K562 (cell line): Measurements from ENCODE around the gene EIPR1. TPM values are rescaled to one million over a fixed set of nuclear protein-coding genes. Genes with fewer than 3 reads are reported as not detected.

Experiments
- ATF4 ChIP-seq: fragments of 450-650 bp; formaldehyde crosslinking; IDR thresholded peaks from 2 replicates; pipeline ENCODE4 v1.4.0; 2022; ENCODE audit warnings: mild to moderate bottlenecking, moderate library complexity
- EGR1 ChIP-seq: fragments of 450-650 bp; conservative IDR thresholded peaks from 2 replicates; pipeline ENCODE4 v1.6.1; 2017; ENCODE audit warnings: mild to moderate bottlenecking
- ETS1 ChIP-seq: conservative IDR thresholded peaks from 2 replicates; pipeline ENCODE4 v1.6.1; 2011; ENCODE audit warnings: low read depth, mild to moderate bottlenecking, low read length; ENCODE audit not compliant: control insufficient read depth
- GABPA ChIP-seq: fragments of 200-800 bp; sonication (Bioruptor generic); conservative IDR thresholded peaks from 2 replicates; pipeline ENCODE4 v1.6.1; 2016; ENCODE audit warnings: low read depth, missing genetic modification characterization, missing compliant biosample characterization
- HMBOX1 ChIP-seq: sonication (generic); IDR thresholded peaks from 2 replicates; pipeline ENCODE4 v1.6.1; 2016
- IRF2 ChIP-seq: sonication (generic); formaldehyde crosslinking; IDR thresholded peaks from 2 replicates; pipeline ENCODE4 v1.8.1; 2022; ENCODE audit warnings: mild to moderate bottlenecking, missing genetic modification reagents
- MNT ChIP-seq, 2 experiments: fragments of 450-650 bp; conservative IDR thresholded peaks; 2 replicates each; pipeline ENCODE4 v1.6.1; 2017; ENCODE audit warnings: mild to moderate bottlenecking in 2 of 2, moderate library complexity in 2 of 2
- NCOA1 ChIP-seq: fragments of 450-650 bp; IDR thresholded peaks from 2 replicates; pipeline ENCODE4 v1.6.1; 2016; ENCODE audit warnings: low read depth
- NCOA6 ChIP-seq: fragments of 450-650 bp; IDR thresholded peaks from 2 replicates; pipeline ENCODE4 v1.6.1; 2017; ENCODE audit warnings: mild to moderate bottlenecking
- NR0B1 ChIP-seq: fragments of 450-650 bp; IDR thresholded peaks from one replicate; pipeline ENCODE4 v1.6.1; 2018; ENCODE audit warnings: mild to moderate bottlenecking, moderate library complexity; ENCODE audit not compliant: partially characterized antibody
- STAT6 ChIP-seq: sonication (generic); formaldehyde crosslinking; IDR thresholded peaks from 2 replicates; pipeline ENCODE4 v1.8.1; 2023; ENCODE audit warnings: mild to moderate bottlenecking, missing genetic modification reagents
- TAF7 ChIP-seq: fragments of 450-650 bp; IDR thresholded peaks from 2 replicates; pipeline ENCODE4 v1.6.1; 2016; ENCODE audit warnings: missing genetic modification characterization, missing compliant biosample characterization
- TCF3 ChIP-seq: sonication (generic); formaldehyde crosslinking; IDR thresholded peaks from 2 replicates; pipeline ENCODE4 v1.4.0; 2020; ENCODE audit warnings: mild to moderate bottlenecking, missing genetic modification reagents
- ZFP91 ChIP-seq: sonication (generic); formaldehyde crosslinking; IDR thresholded peaks from 2 replicates; pipeline ENCODE4 v1.8.0; 2022; ENCODE audit warnings: mild to moderate bottlenecking, missing genetic modification reagents
- ZNF75A ChIP-seq: fragments of 450-650 bp; formaldehyde crosslinking; IDR thresholded peaks from 2 replicates; pipeline ENCODE4 v1.4.0; 2020; ENCODE audit warnings: mild to moderate bottlenecking
- ZNF766 ChIP-seq: fragments of 200-800 bp; sonication (Bioruptor generic); conservative IDR thresholded peaks from 2 replicates; pipeline ENCODE4 v1.6.1; 2016; ENCODE audit warnings: missing genetic modification characterization, missing compliant biosample characterization
- polyA plus RNA-seq, 8 experiments: library from polyadenylated mRNA; depleted of rRNA in 4 of 8; stranded (reverse) in 5 of 8; unstranded in 3 of 8; fragments of >200 nt; fragmentation: Nextera tagmentation in 2 of 8; fragmentation: Illumina TruSeq in 1 of 8; extraction: Ambion mirVana in 2 of 8; extraction: Trizol in 1 of 8; gene quantifications; 2 replicates each; pipeline versions ENCODE4 v1.2.1 to v1.2.3, GENCODE V29; 2011 to 2014; ENCODE audit warnings: inconsistent platforms in 1 of 8, missing spikeins in 1 of 8
- total RNA-seq, 7 experiments: library from RNA; depleted of rRNA in 6 of 7; stranded (reverse); fragments of >200 nt in 6 of 7; fragmentation: Illumina TruSeq in 2 of 7; extraction: Trizol in 2 of 7; gene quantifications; 2 replicates each; pipeline versions ENCODE4 v1.2.1 to v1.2.3, GENCODE V29; 2011 to 2021; ENCODE audit warnings: low replicate concordance in 1 of 7

Gene EIPR1
- total and polyA plus RNA-seq, 9 of the 15 experiments (the other 6 are each of a cell fraction or from before 2014, with no cell fraction given): 19.9 to 54.4 (median 35.9) TPM

- TF ChIP-seq ZFP91 (no peak), ATF4 (no peak), STAT6 (CRISPR knock-in tag) (no peak), NR0B1 (no peak), TCF3 (no peak), EGR1 (peak; percentile 43; the same call in 1 of the 2 replicates), ZNF766 (0 out of 2 replicates have a peak, but pooled peaks have one; percentile 29), GABPA (peak; percentile 90), ZNF75A (CRISPR knock-in tag) (no peak), MNT (conservative IDR thresholded peaks at IDR 0.05) (no peak), IRF2 (CRISPR knock-in tag) (no peak), NCOA6 (no peak), NCOA1 (peak; percentile 14; the same call in 1 of the 2 replicates), TAF7 (no peak), ETS1 (no peak), HMBOX1 (no peak)
Observed at GRCh38 chr2:3377279-3377611, 373 bp downstream of the EIPR1 start (continued).
